Keratinocyte (primary cell): Measurements from ENCODE around the gene NDUFAF4.

ENCODE experiments used
- CTCF ChIP-seq, 3 experiments: IDR thresholded peaks in 1 of 3; conservative IDR thresholded peaks in 1 of 3; optimal IDR thresholded peaks in 1 of 3; 2 replicates in 2 of 3; 3 replicates in 1 of 3; pipeline versions ENCODE3 to v1.5.1; 2011; ENCODE audit warnings: low read length in 3 of 3, mild to moderate bottlenecking in 3 of 3, moderate library complexity in 2 of 3, control low read depth in 1 of 3, inconsistent platforms in 1 of 3; ENCODE audit not compliant: insufficient read depth in 2 of 3; ENCODE audit errors: extremely low read depth in 1 of 3
- EZH2 ChIP-seq: IDR thresholded peaks from one replicate; pipeline ENCODE4 v1.6.1; 2012; ENCODE audit warnings: inconsistent platforms, mild to moderate bottlenecking, low read length, moderate library complexity

DNA sequence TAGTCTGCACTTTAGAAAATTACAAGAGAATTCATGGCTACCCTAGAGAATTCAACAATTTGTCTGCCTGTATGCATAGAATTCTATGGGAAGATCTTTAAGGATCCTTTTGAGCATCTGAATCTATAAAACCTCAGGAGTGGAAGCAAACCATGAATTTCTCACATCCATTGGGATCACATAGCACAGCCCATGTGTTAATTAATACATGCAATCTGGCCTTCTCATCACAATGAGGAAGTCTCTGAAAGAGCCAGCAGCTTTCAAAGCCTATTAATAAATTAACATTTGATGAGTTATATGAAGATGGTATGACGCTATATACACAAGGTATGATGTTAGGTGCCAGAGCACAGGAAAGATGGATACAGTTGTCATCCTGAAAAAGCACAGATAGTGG is 24.7 kb downstream of the NDUFAF4 start:
- no peak for TF ChIP-seq CTCF (optimal IDR thresholded peaks at IDR 0.05 in 1 of 3, IDR thresholded peaks at IDR 0.05 in 1 of 3, conservative IDR thresholded peaks at IDR 0.05 in 1 of 3; ENCODE audit: extremely low read depth in 1 of 3, insufficient read depth in 2 of 3, low read length in 3 of 3)
- no peak for TF ChIP-seq EZH2
